GM10266 (cell line): ENCODE measurements around the gene HNRNPC.

Experiments used
- DNase-seq: peaks from one replicate; pipeline ENCODE4 v3.0.0; 2012; ENCODE audit errors: extremely low spot score
- TF ChIP-seq, protein P1 (sequence below): IDR thresholded peaks from 2 replicates; pipeline ENCODE4 v1.5.1; 2012; ENCODE audit warnings: mild to moderate bottlenecking, low read depth; ENCODE audit not compliant: control insufficient read depth, insufficient read depth; ENCODE audit errors: missing control alignments

The HNRNPC gene

DNA sequence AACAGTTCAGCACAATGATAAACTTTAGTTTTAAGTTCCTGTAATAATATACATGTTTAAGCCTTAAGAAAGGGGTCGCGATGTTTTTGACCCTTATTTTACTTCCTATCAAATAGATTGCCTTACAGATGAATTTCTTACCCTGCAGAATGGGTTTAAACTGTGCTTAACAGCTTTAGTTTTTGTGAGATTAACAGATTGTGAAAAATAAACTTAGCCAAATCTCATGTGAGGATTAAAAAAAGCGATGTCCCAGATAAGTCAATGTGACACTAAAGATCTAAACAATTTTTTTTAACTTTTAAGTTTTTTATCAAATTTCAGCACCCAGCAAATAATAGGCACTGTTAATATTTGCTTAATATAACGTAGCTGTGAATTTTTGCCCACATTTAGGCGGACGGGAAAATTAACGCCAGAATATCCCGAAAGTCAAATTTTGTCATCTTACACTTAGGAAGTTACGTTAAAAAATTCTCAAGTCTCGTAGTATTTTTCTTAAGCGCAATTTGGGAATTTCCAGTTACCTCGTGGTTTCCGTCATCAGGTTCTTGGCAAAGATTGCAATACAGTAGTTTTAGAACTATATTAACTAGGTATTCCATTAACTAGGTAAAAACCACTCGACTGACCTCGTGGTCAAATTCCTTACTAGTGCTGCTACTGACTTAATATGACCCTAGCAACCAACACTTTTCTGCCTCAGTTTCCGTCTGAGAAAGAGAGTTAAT is 1.2 kb downstream of the HNRNPC start:
- TF ChIP-seq, protein P1, sequence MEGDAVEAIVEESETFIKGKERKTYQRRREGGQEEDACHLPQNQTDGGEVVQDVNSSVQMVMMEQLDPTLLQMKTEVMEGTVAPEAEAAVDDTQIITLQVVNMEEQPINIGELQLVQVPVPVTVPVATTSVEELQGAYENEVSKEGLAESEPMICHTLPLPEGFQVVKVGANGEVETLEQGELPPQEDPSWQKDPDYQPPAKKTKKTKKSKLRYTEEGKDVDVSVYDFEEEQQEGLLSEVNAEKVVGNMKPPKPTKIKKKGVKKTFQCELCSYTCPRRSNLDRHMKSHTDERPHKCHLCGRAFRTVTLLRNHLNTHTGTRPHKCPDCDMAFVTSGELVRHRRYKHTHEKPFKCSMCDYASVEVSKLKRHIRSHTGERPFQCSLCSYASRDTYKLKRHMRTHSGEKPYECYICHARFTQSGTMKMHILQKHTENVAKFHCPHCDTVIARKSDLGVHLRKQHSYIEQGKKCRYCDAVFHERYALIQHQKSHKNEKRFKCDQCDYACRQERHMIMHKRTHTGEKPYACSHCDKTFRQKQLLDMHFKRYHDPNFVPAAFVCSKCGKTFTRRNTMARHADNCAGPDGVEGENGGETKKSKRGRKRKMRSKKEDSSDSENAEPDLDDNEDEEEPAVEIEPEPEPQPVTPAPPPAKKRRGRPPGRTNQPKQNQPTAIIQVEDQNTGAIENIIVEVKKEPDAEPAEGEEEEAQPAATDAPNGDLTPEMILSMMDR = no peak
- DNase-seq = no peak

DNA sequence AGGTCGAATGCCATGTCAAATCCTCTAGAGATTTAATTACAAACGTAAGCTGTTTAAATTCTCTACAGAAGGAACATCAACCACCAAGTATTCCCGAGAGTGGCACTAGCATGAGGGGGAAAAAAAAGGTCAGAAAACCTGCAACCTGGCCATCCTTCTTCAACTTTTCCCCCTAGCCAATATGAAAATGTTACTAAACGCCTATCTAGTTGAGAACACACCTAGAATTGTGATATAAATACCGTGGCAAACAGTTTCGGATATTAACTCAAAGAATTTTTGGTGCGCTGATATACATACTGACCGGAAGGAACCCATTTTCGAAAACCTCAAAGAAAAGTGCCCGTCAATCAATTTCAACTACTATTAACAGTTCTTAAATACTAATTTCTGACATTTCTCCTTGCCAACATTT is 1.8 kb downstream of the HNRNPC start:
- no peak for DNase-seq
- TF ChIP-seq, protein P1 = no peak

DNA sequence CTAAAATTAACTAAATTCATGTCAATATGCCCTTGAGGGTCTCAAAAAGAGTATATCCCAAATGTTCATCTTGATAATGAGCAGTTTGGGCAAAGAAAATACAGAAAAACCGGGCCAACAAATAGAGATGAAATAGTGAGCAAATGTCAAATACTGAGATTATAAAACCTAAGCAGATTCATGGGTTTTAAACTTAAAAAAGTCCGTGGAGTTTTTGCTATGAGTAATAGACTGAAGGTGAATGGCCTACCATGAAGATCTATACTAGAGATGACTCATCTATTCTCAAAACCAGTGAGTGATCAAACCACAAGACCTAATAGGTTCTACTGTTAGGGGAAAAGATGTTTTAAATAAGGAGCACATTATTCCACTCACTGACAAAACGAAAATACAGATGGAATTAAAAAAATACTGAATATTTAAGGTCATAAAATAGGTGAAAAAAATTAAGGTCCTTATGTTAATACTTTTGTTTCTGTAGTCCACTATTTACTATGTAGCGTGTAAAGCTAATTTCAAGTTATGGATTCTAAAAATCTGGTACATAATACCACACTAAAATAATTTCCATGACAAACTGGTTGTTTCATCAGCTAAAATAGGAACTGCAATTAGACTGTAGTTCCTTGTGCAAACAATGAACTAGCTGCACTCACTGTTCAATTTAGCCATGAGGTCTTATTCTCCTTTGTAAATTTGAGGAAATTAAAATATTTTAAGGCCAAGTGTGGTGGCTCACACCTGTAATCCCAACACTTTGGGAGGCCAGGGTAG is 5.0 kb downstream of the HNRNPC start:
- TF ChIP-seq, protein P1 = no peak
- peak; percentile 54 for DNase-seq

DNA sequence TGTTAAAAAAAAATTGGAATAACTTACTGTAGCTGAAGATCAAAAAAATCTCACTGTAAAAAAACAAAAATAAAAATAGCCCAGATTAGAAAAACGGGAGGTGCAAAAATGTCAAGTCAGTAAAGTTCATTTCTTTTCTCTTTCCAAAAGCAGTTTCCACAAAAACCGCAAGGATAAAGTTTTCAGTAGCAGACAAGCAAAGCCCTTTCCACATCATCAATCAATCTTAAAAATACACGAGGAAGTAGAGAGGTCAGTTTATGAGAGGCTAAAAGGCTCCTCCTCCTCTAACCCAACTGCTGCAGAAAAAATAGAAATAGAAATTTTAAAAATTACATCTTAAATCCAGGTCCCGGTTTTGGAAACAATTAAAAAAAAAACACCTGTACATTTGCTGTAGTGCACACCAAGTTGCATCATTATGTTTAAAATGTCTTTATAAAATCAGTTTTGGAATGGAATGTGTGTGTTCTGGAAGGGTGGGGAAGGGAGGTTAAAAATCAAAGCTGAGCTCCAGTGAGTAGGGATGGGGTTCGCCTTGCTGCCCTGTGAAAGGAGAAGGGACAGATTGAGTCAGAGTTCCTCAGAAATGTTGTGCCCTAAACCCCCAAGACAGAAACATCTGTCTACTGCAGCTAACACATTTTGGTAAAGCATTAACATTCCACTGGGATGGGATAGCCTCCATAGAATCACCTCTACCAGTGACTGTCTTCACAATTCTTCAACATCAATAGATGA is 5.8 kb downstream of the HNRNPC start:
- TF ChIP-seq, protein P1 = no peak
- DNase-seq = no peak

DNA sequence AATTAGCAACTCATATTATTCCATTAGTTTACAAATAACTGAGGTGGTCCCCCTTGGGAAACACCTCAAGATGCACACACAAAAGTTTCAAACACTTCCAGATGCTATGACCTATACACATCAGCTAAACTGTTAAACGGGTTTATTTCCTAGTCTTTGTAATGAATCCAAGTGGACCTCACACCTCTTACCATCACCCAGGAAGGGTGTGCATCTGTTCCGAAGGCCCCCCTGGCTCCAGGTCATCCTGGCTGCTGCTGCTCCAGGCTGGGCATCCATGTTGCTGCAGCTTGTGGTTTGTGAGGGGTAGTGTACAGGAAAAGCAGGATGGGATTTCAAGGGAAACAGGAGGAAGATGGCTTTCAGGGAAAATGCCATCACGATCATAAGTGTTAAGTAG is 6.8 kb downstream of the HNRNPC start:
- no peak for DNase-seq
- TF ChIP-seq, protein P1 = no peak

DNA sequence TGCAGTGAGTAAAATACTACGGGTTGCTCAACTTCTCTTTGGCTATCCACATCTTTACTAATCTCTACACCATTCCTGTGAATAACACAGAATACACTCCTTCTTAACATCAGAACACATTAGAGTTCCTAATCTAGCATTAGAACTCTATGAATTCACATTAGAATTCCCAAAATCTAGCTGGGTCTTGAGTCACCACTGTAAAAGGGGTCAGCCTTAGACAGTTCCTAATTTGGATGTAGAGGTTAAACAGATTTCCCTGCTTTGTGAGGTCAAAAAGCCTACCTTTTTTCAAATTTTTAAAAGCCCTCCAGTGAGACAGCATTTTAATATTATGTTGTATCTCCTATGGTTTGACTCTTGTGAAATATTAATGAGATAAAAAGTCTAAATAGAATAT is 7.4 kb downstream of the HNRNPC start:
- no peak for DNase-seq
- TF ChIP-seq, protein P1 = no peak
